ENCODE data around the gene PAX3.

DNA sequence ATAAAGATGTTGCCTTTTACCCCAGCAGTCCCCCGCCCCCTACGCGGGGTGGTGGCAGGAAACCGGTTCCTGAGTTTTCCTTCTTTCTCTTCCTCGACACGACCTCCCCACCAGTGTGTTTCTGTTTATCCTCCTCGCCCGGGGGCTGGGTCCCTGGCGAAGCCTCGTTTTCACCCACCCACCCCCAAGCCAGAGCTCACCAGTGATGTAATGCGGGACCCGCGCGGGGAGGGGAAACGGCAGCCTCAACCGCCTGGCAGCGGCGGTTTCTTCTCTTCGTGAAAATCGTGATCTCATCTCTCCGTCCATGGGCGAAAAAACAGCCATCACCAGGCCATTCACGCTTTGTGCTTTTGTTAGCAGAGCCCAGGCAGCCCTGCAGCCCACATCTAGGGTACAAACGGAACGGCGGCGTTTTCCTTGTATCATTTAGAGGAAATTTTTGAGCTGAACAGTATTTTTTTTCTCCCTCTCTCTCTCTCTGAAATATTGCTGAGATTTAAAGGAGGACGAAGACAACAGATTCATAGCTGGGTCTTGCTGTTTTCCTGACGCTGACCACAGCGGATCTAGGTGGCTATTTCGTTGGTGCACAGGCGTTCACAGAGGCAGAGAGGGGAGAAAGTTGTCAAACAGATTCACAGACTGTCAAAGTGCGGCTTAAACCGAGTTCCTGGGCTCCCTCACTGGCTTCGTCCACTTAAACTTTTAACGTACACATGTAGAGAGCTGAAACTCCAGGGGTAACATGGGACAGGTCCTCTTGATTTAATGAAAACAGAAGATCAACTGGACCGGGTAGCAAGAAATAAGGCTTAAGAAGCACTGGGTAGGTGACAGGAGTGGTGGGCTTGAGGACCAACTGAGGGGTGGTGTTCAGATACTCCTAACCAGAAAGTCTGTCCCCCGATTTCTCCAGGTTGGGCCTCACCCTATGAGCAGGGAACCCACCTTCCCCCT is 21.9 kb upstream of the PAX3 start:
- TF ChIP-seq EP300 (IDR thresholded peaks at IDR 0.05; ENCODE audit: borderline replicate concordance): no peak
- TF ChIP-seq, protein P1, sequence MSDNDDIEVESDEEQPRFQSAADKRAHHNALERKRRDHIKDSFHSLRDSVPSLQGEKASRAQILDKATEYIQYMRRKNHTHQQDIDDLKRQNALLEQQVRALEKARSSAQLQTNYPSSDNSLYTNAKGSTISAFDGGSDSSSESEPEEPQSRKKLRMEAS (IDR thresholded peaks at IDR 0.05): no peak
- TF ChIP-seq CEBPB (IDR thresholded peaks at IDR 0.05): no peak
- TF ChIP-seq, protein P2, sequence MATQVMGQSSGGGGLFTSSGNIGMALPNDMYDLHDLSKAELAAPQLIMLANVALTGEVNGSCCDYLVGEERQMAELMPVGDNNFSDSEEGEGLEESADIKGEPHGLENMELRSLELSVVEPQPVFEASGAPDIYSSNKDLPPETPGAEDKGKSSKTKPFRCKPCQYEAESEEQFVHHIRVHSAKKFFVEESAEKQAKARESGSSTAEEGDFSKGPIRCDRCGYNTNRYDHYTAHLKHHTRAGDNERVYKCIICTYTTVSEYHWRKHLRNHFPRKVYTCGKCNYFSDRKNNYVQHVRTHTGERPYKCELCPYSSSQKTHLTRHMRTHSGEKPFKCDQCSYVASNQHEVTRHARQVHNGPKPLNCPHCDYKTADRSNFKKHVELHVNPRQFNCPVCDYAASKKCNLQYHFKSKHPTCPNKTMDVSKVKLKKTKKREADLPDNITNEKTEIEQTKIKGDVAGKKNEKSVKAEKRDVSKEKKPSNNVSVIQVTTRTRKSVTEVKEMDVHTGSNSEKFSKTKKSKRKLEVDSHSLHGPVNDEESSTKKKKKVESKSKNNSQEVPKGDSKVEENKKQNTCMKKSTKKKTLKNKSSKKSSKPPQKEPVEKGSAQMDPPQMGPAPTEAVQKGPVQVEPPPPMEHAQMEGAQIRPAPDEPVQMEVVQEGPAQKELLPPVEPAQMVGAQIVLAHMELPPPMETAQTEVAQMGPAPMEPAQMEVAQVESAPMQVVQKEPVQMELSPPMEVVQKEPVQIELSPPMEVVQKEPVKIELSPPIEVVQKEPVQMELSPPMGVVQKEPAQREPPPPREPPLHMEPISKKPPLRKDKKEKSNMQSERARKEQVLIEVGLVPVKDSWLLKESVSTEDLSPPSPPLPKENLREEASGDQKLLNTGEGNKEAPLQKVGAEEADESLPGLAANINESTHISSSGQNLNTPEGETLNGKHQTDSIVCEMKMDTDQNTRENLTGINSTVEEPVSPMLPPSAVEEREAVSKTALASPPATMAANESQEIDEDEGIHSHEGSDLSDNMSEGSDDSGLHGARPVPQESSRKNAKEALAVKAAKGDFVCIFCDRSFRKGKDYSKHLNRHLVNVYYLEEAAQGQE (IDR thresholded peaks at IDR 0.05; ENCODE audit: low read depth): no peak
- no peak for TF ChIP-seq NFIC (IDR thresholded peaks at IDR 0.05)
